Measurements from ENCODE around the gene RETN.

- no peak for TF ChIP-seq CTCF (IDR thresholded peaks at IDR 0.05; ENCODE audit: insufficient read depth, low read depth, low read length)
- no peak for TF ChIP-seq EZH2 (IDR thresholded peaks at IDR 0.05; ENCODE audit: insufficient read depth, low read length)
These were observed 28.0 kb upstream of the RETN start for GRCh38 chr19:7640803-7641202.
